ENCODE results near the gene C1orf210.

DNA sequence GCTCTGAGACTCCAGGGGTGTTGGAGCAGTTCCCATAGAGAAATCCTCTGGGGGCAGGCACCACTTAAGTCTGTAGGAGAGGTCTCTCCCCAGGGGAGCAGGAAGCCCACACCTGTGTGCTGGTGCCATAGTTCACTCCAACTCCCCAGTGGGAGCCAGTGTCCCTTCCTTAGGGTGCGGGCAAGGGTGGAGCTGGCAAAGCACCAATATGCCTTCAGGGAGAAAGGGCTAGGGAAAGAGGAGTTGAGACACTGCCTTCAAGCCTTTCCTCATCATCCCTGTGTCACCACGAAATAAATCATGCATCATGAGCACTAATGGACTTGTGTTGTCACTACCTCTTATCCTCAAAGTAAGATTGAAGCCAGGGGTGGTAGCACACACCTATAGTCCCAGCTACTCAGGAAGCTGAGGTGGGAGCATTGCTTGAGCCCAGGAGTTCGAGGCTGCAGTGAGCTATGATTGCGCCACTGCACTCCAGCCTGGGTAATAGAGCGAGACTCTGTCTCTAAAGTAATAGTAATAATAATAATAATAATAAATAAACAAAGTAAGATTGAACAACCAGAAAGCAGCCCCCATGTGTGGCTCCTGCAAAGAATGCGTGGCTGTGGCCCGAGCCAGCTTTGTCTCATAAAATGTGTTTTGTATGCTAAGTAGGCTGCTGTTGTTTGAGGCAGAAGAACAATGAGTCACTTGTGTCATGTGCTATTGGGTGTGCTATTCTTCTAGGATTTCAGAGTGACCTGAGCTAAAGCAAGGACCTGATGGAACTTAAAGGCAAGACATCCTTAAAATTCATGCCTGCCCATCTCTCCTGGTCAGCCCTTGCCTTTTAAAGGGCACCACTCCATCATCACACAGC is 8.7 kb upstream of the C1orf210 start:
- TF ChIP-seq POLR2AphosphoS5 (IDR thresholded peaks at IDR 0.05; ENCODE audit: low read depth, low read length) = no peak
- TF ChIP-seq POLR2A (IDR thresholded peaks at IDR 0.05; ENCODE audit: low read depth, low read length) = no peak
- TF ChIP-seq TAF1 (IDR thresholded peaks at IDR 0.05; ENCODE audit: low read depth, low read length) = no peak
- no peak for TF ChIP-seq POU2F2 (IDR thresholded peaks at IDR 0.05; ENCODE audit: low read depth, low read length)
- no peak for TF ChIP-seq SPI1 (IDR thresholded peaks at IDR 0.05; ENCODE audit: low read depth, low read length)

Measured in GM12891 (cell line).